AG08395 (cell line): ENCODE measurements around the gene RBM45.
A peak's percentile ranks its signal among the peaks of the same experiment; 100 is the strongest.
"Not testable (repeated sequence)": the region's sequence is repeated elsewhere in the genome, so short reads cannot be mapped to it uniquely, and the experiment has no call there.

ENCODE experiments used
- DNase-seq: peaks from one replicate; pipeline ENCODE4 v3.0.0; 2012; ENCODE audit warnings: mixed read lengths, low spot score

RBM45 gene

GRCh38 chr2:178108176-178108575 is 4.1 kb upstream of the RBM45 start:
- no peak for DNase-seq

DNA sequence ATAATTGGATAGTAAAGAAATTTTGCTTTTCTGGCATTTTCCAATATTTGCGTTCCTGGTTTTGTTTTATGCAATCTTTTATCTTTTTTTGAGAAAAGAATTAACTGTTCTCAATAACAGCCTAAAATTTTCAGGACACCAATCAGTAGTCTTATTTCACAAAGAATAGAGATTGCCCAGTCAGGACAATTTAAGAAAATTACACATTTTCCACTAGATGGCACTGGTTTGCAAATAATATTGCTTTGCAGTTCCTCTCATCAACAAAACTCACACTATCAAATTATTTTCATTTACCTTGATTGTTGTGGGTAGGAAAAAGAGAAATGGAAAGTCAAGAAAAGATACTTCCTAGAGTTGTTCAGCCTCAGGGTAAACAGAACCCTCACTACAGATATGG is 2.4 kb upstream of the RBM45 start:
- peak; percentile 55 for DNase-seq

GRCh38 chr2:178110681-178111080 is 1.6 kb upstream of the RBM45 start:
- no peak for DNase-seq

- DNase-seq, result no peak
Observed at GRCh38 chr2:178111743-178112142, 494 bp upstream of the RBM45 start.

- no peak for DNase-seq
Observed at GRCh38 chr2:178114462-178114861, 2.2 kb downstream of the RBM45 start.

- DNase-seq, result no peak
Observed at GRCh38 chr2:178115271-178115670, 3.0 kb downstream of the RBM45 start.

- no peak for DNase-seq
Observed at GRCh38 chr2:178117725-178118124, 5.5 kb downstream of the RBM45 start.

- no peak for DNase-seq
Observed at GRCh38 chr2:178119179-178119922, 7.1 kb downstream of the RBM45 start.

DNA sequence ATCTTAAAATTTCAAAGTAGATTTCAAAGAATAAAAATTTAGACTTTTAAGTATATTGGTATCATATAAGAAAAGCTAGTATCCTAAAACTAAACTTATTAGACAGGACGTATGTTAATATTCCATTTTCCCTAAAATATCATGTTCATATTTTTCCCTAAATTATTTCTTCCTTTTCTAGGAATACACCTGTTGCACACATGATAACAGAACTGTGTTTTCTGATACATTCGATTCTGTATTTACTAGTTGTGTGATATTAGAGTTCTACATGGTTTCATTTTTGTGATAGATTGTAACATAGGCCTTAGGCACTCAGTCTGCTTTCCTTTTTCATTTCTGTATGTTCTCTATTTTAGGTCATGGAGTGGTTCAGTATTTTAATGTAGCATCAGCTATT is 10.9 kb downstream of the RBM45 start:
- no peak for DNase-seq

DNA sequence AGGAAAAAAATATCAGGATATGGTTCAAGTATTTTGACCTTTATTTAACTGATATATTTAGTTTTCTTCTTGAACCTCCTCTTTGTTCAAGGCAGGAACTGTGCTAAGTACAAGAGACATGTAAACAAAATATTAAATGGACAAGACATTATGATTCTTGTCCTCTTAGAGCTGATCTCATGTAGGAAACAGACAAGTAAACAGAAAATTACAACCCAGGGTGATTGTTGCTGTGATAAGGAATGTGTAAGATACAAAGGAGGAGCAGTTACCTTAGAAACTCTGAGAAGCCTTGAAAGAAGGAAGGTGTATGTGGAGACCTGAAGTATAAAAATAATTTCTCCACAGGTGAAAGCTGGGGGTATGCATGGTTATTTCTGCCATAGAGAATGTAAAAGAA is 12.9 kb downstream of the RBM45 start:
- no peak for DNase-seq

DNA sequence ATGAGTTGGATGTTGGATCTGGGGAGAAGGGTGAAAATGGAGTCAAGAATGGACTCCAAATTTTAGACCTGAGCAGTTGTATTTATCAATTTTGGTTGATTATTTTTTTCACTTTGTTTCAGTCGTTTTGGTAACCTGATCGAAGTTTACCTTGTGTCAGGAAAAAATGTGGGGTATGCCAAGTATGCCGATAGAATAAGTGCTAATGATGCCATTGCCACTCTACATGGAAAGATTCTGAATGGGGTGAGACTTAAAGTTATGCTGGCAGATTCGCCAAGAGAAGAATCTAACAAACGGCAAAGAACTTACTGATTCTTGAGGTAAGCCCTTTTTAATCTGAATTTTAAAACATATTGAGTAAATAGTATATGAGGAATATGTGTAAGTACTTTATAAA is 13.6 kb downstream of the RBM45 start:
- DNase-seq, result no peak

DNA sequence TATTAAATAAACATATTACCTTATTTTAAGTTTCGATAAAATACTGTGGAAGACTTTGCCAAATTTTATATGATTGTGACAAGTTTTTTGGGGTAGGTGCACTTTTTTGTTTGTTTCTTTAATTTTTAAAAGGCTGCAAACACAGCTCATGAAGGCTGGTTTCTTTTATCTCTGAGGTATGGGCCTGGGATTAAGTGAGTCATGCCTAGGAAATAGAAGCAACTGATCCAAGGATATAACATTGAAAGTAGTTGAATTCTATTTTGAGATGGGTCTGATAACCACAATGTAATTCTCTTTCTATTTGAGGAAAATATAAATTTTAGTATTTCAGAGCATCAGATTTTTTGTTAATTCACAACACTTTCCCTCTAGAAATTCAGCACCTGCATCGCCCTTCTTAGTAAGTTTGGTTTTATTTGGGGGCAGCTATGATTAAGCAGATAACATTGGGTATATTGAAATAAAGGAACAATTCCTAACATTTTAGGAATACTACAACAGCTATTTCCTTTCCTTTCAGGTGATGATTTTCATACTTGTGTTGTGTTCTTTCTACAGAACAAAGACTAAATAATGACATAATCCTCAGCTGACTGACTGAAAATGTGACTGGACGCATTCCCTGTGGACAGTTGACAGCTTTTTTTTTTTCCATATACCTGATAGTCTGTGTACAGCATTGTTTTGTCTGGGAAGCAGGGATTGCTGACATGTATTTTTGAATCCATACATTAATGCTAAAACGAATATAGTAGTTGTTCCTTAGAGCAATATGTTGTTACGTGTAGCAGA is 16.8 kb downstream of the RBM45 start:
- DNase-seq, result no peak

DNA sequence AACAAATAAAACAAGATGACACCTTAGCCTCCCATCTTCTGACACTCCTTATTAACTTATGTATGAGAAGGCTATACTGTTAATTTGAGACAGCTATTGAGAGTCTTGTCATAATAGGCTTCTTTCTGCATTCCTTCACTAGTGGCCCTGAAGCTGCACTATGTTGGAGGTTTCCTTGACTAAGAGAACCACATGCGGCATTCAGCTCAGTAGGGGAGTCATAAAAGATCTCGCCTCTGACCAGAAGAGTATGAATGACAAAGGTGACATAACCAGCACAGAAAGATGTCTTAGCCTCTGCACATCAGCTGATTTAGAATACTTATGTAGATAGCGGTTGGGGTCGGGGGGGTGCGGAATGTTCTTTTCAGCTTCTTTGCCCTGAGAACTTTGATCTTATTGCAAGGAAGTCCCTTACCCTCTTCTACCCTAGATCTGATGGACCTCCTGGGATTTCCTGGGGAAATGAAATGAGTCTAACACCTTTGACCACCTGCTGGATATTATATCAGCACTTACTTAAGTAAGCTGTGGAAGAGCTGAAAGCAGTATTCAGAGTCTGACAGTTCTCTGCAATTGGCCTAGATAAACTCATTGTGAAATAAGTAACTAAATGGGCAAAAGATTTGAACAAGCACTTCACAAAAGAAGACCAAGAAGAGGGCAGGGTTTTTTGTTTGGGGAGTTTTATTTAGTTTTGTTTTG is 24.2 kb downstream of the RBM45 start:
- no peak for DNase-seq

- no peak for DNase-seq
Observed at GRCh38 chr2:178142274-178143065, 30.2 kb downstream of the RBM45 start.

DNA sequence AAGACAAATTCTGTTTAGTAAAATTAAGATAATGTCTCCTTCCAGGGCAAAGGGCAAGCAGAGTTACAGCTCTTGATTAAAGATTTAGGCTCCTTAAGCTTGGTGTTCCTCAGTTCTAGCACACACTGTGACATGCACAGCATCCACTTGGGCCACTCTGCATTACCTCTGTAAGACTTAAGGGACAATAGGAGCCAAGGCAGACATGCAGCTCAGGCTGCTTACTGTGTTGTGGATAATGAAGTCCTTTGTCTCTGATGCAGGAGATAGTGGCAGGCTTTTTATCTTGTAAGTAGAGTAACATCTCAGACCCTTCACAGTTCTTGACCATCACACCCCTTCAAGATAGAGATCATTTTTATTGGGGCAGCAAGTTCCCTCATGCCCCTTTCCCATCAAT is 31.2 kb downstream of the RBM45 start:
- no peak for DNase-seq

- DNase-seq, result peak; percentile 9
Observed at GRCh38 chr2:178152033-178152432, 39.8 kb downstream of the RBM45 start.

DNA sequence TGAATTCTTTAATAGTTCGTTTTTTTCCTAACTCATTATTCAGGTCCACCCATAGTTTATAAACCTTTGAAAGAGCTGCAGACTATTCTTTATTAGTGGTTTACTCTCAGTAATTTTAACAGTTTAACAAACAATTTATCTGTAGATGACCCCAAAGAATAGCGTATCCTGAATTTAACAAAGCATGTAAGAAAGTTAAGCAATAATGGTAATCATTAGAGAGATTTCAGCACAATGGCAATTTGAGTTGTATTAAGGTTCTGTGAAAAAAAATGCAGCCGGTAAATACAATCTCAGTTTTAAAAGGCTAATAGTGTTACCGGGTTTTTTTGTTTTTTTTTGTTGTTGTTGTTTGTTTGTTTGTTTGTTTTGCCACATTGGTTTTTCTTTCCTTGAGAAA is 40.3 kb downstream of the RBM45 start:
- no peak for DNase-seq

- no peak for DNase-seq
Observed at GRCh38 chr2:178152977-178153376, 40.7 kb downstream of the RBM45 start.

DNA sequence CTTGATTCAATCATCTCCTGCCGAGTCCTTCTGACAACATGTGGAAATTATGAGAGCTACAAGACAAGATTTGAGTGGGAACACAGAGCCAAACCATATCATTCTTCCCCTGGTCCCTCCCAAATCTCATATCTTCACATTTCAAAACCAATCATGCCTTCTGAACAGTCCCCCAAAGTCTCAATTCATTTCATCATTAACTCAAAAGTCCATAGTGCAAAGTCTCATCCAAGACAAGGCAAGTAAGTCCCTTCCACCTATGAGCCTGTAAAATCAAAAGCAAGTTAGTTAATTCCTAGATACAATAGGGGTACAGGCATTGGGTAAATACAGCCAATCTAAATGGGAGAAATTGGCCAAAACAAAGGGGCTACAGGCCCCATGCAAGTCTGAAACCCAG is 41.6 kb downstream of the RBM45 start:
- DNase-seq, result not testable (repeated sequence)

DNA sequence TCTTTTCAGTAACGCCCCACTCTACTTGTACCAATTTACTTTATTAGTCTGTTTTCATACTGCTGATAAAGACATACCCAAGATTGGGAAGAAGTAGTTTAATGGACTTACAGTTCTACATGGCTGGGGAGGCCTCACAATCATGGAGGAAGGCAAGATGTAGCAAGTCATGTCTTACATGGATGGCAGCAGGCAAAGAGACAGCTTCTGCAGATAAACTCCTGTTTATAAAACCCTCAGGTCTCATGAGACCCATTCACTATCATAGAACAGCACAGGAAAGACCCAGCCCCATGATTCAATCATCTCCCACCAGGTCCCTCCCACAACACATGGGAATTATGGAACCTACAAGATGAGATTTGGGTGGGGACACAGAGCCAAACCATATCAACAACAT is 43.3 kb downstream of the RBM45 start:
- DNase-seq, result no peak

DNA sequence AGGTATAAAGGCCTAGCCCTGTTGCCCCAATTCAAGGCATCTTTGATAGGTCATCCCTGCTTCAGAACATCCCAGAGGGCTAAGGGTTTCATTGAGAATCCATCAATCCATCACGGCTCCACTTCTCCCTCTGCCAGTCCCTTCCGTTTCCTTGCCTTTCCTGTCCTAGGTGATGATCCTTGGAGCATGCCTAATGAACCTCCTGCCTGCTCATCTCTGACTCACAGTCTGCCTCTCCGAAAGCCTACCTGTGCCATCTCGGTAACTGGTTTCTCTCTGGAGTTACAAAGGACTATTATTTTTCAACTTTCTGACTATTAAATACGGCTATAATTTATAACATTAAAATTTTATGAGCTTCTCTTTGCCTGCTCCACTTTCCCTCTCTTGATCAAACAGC is 45.3 kb downstream of the RBM45 start:
- DNase-seq, result no peak

DNA sequence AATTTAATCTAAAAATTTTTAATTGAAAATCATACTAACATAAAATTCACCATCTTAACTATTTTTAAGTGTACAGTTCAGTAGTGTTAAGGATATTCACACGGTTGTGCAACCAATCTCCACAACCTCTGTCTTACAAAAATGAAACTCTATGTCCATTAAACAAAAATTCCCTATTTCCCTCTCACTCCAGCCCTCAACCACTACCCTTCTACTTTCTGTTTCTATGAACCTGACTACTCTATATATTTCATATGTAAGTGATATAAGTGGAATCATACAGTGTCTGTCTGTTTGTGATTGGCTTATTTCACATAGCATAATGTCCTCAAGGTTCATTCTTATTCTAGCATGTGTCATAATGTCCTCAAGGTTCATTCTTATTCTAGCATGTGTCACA is 47.7 kb downstream of the RBM45 start:
- no peak for DNase-seq
